Prostate gland (tissue), 2 donors: ENCODE measurements around the gene IDUA.

ENCODE experiments used
- POLR2A ChIP-seq: fragments of 450-650 bp; IDR thresholded peaks from one replicate; pipeline ENCODE4 v1.6.1; 2016; ENCODE audit warnings: antibody characterized with exemption, mild to moderate bottlenecking
- POLR2AphosphoS5 ChIP-seq: sonication (generic); formaldehyde crosslinking; IDR thresholded peaks from one replicate; pipeline ENCODE4 v1.6.1; 2017; ENCODE audit warnings: antibody characterized with exemption
- TF ChIP-seq, protein P1 (sequence below), 4 experiments: fragments of 200-600 bp in 2 of 4; fragments of 450-650 bp in 2 of 4; sonication (generic) in 2 of 4; IDR thresholded peaks; 1 replicate in 3 of 4; 2 replicates in 1 of 4; pipeline ENCODE4 v1.5.1; 2016 to 2019; ENCODE audit warnings: antibody characterized with exemption in 4 of 4, mild to moderate bottlenecking in 2 of 4, moderate library complexity in 2 of 4

DNA sequence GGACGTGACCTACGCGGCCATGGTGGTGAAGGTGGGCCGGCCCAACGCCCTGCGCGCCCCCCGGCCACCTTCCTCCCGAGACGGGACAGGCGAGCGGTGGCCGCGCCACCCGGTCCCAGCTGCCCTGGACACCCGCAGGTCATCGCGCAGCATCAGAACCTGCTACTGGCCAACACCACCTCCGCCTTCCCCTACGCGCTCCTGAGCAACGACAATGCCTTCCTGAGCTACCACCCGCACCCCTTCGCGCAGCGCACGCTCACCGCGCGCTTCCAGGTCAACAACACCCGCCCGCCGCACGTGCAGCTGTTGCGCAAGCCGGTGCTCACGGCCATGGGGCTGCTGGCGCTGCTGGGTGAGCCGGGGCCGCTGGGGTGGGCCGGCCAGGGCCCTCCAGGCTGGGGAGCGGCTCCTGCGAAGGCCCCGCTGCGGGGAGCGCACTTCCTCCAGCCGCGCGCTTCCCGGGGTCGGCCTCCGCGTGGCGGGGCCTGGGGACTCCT is 15.3 kb downstream of the IDUA start:
- TF ChIP-seq, protein P1, sequence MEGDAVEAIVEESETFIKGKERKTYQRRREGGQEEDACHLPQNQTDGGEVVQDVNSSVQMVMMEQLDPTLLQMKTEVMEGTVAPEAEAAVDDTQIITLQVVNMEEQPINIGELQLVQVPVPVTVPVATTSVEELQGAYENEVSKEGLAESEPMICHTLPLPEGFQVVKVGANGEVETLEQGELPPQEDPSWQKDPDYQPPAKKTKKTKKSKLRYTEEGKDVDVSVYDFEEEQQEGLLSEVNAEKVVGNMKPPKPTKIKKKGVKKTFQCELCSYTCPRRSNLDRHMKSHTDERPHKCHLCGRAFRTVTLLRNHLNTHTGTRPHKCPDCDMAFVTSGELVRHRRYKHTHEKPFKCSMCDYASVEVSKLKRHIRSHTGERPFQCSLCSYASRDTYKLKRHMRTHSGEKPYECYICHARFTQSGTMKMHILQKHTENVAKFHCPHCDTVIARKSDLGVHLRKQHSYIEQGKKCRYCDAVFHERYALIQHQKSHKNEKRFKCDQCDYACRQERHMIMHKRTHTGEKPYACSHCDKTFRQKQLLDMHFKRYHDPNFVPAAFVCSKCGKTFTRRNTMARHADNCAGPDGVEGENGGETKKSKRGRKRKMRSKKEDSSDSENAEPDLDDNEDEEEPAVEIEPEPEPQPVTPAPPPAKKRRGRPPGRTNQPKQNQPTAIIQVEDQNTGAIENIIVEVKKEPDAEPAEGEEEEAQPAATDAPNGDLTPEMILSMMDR (IDR thresholded peaks at IDR 0.05): no peak
- TF ChIP-seq POLR2A (no peak), POLR2AphosphoS5 (no peak)
